PFSK-1 (cell line): Measurements from ENCODE around the gene MORN1.

ENCODE experiments used
- FOXP2 ChIP-seq: optimal IDR thresholded peaks from 2 replicates; pipeline ENCODE3; 2011; ENCODE audit warnings: borderline replicate concordance, control low read depth, inconsistent platforms; ENCODE audit not compliant: insufficient read depth; ENCODE audit errors: extremely low read length, extremely low read depth
- POLR2AphosphoS5 ChIP-seq: IDR thresholded peaks from 2 replicates; pipeline ENCODE4 v1.6.1; 2012; ENCODE audit warnings: low read depth, mild to moderate bottlenecking, control low read depth, low read length, moderate library complexity
- REST ChIP-seq, 2 experiments: IDR thresholded peaks; 2 replicates each; pipeline versions ENCODE4 v1.6.1 to v1.8.0; 2011 to 2012; ENCODE audit warnings: low read depth in 2 of 2, low read length in 2 of 2, control low read depth in 1 of 2, inconsistent platforms in 1 of 2, mild to moderate bottlenecking in 1 of 2, moderate library complexity in 1 of 2; ENCODE audit not compliant: insufficient read depth in 1 of 2
- SIN3A ChIP-seq: IDR thresholded peaks from 2 replicates; pipeline ENCODE4 v1.6.1; 2012; ENCODE audit warnings: mild to moderate bottlenecking, low read length, moderate library complexity, borderline replicate concordance; ENCODE audit not compliant: insufficient read depth
- TAF1 ChIP-seq: IDR thresholded peaks from 2 replicates; pipeline ENCODE4 v1.6.1; 2012; ENCODE audit warnings: low read length, control low read depth, borderline replicate concordance; ENCODE audit not compliant: insufficient read depth

MORN1 gene

DNA sequence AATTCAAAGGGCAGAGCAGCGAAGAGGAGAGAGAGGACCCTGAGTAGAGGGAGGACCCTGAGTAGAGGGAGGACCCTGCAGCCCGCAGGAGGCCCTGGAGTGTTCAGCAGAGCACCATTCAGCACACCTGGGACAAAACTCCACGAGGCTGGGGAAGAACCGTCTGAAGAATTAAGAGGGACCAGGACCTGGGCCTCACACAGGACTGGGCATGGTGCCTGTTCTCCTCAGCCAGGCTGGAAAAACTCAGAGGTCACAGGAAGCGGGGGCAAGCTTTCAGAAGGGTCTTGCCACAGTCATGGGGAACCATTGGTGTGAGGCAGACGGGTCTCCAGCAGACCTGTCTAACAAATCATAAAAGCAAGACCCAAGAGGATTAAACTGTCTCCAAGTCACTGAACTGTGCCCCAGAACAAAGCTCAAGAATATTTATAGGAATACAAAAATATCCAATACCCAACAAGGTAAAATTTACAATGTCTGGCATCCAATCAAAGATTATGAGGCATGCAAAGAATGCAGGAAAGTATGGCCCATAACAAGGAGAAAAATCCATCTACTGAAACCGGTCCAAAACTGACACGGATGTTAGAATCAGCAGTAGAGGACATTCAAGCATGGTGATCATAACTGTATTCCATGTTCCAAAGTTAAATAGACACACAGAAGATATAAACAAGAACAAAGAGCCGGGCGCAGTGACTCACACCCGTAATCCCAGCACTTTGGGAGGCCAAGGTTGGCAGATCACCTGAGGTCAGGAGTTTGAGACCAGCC, 30.6 kb downstream of the MORN1 start:
- no peak for TF ChIP-seq TAF1
- TF ChIP-seq POLR2AphosphoS5 = no peak
- TF ChIP-seq SIN3A = no peak
- TF ChIP-seq FOXP2 = no peak
- TF ChIP-seq REST (IDR thresholded peaks at IDR 0.05; ENCODE audit: insufficient read depth in 1 of 2, low read depth in 2 of 2, low read length in 2 of 2) = no peak

GRCh38 chr1:2358651-2359640, 32.4 kb downstream of the MORN1 start:
- TF ChIP-seq FOXP2 = no peak
- no peak for TF ChIP-seq SIN3A
- no peak for TF ChIP-seq TAF1
- no peak for TF ChIP-seq POLR2AphosphoS5
- no peak for TF ChIP-seq REST (IDR thresholded peaks at IDR 0.05; ENCODE audit: insufficient read depth in 1 of 2, low read depth in 2 of 2, low read length in 2 of 2)

- TF ChIP-seq POLR2AphosphoS5 (no peak), FOXP2 (no peak), TAF1 (no peak), REST (IDR thresholded peaks at IDR 0.05; ENCODE audit: insufficient read depth in 1 of 2, low read depth in 2 of 2, low read length in 2 of 2) (no peak), SIN3A (no peak)
These were observed 33.3 kb downstream of the MORN1 start for GRCh38 chr1:2358072-2358471.

GRCh38 chr1:2356911-2357845, 34.2 kb downstream of the MORN1 start:
- TF ChIP-seq REST (IDR thresholded peaks at IDR 0.05; ENCODE audit: insufficient read depth in 1 of 2, low read depth in 2 of 2, low read length in 2 of 2) (no peak), FOXP2 (no peak)
